ENCODE measurements around the gene SGMS2. TPM values are rescaled to one million over a fixed set of nuclear protein-coding genes. Genes with fewer than 3 reads are reported as not detected.

SGMS2 gene
- total and polyA plus RNA-seq, 2 of the 4 experiments (the other 2 are of a cell fraction) = 13.4 to 37.5 TPM

- H3K56ac ChIP-seq (ENCODE audit: extremely low read depth, insufficient read depth, low read length) = no peak overlapping the region
- H4K20me1 ChIP-seq (ENCODE audit: insufficient read depth, low read length) = no peaks in the 10 kb centered on the region; the same call in 1 of the 2 replicates
- H2AK5ac ChIP-seq (ENCODE audit: low read depth, low read length) = no peak overlapping the region
- H2BK20ac ChIP-seq (ENCODE audit: low read depth, low read length) = no peak overlapping the region
- no peaks in the 10 kb centered on the region for H3K9me1 ChIP-seq (ENCODE audit: insufficient read depth, low read length)
- H3K9ac ChIP-seq (ENCODE audit: low read depth, low read length) = no peak overlapping the region
- H3K9me3 ChIP-seq (ENCODE audit: control insufficient read depth, insufficient read depth, low read length) = no peaks in the 10 kb centered on the region
- H3K27ac ChIP-seq (ENCODE audit: insufficient read depth, low read length) = no peak overlapping the region
- no CpG with 5 or more reads among the region's 9 CpGs for WGBS, 2 experiments (ENCODE audit: extremely low coverage in 2 of 2, insufficient read length in 1 of 2)
- H4K5ac ChIP-seq (ENCODE audit: low read depth, low read length) = no peak overlapping the region
- no peak overlapping the region for H3K4me3 ChIP-seq (ENCODE audit: insufficient read depth, low read depth, low read length)
- H4K8ac ChIP-seq (ENCODE audit: low read depth in 2 of 2, low read length in 2 of 2) = no peak overlapping the region
- H4K91ac ChIP-seq (ENCODE audit: insufficient read depth, low read depth, low read length) = no peak overlapping the region
- no peak overlapping the region for H3K14ac ChIP-seq (replicated peaks; ENCODE audit: low read depth, low read length)
- BruUV-seq (replicated peaks) = no TSS peak
- dilution Hi-C loops (cut with HindIII; ENCODE audit: low sequenced_read_pairs, unreplicated experiment) (no loop called here), intact Hi-C loops (cut with micrococcal nuclease) (no loop called here), in situ Hi-C loops (cut with MboI; ENCODE audit: low sequenced_read_pairs) (no loop called here)
- no peak overlapping the region for H3K23ac ChIP-seq (ENCODE audit: low read depth, low read length)
- ATAC-seq (ENCODE audit: low read depth) = peak; percentile 76
- ChIA-PET CTCF (interaction anchor here (1.1 kb wide), 1 partner anchor 43 kb away, joined by 3 read pairs; no protein-coding TSS in a partner anchor), POLR2A (ENCODE audit: unreplicated experiment) (interaction anchor here (0.6 kb wide), 1 partner anchor 18 kb away, joined by 5 read pairs; no protein-coding TSS in a partner anchor)
- no peak overlapping the region for H2BK120ac ChIP-seq (ENCODE audit: low read depth, low read length)
- no peak overlapping the region for H2BK5ac ChIP-seq (ENCODE audit: low read depth, low read length, poor library complexity, severe bottlenecking)
- H2AFZ ChIP-seq (replicated peaks; ENCODE audit: low read length, poor library complexity) = no peak overlapping the region
- no peak for TF ChIP-seq ELK1 (IDR thresholded peaks at IDR 0.05; ENCODE audit: borderline replicate concordance, low read depth, low read length)
- peak; percentile 41; the same call in 1 of the 2 replicates for TF ChIP-seq USF2 (IDR thresholded peaks at IDR 0.05; ENCODE audit: low read depth, low read length)
- no peak overlapping the region for H3K18ac ChIP-seq (ENCODE audit: low read depth, low read length)
- H3K79me1 ChIP-seq (ENCODE audit: low read depth in 1 of 2, low read length in 2 of 2) = peaks cover 0 to 14% of the 10 kb centered on the region in 2 experiments; a peak in 1 of 4 replicates
- H3K27me3 ChIP-seq (ENCODE audit: control insufficient read depth, insufficient read depth, low read length) = no peaks in the 10 kb centered on the region
- H3K4me2 ChIP-seq (ENCODE audit: low read depth, low read length) = no peak overlapping the region
- H2BK15ac ChIP-seq (ENCODE audit: low read depth, low read length) = no peak overlapping the region
- H3K36me3 ChIP-seq (ENCODE audit: control insufficient read depth, insufficient read depth, low read length) = no peaks in the 10 kb centered on the region
- H3K4ac ChIP-seq (ENCODE audit: low read depth, low read length) = no peak overlapping the region
- H3K4me1 ChIP-seq (ENCODE audit: control insufficient read depth, insufficient read depth, low read length) = no peaks in the 10 kb centered on the region
- H2AK9ac ChIP-seq (replicated peaks; ENCODE audit: low read depth, low read length, poor library complexity) = no peak overlapping the region
- peak; percentile 72 for DNase-seq
Measured at GRCh38 chr4:107853444-107854355, 29.0 kb downstream of the SGMS2 start.
